ENCODE data around the gene MILR1.
"Not testable (repeated sequence)": the region's sequence is repeated elsewhere in the genome, so short reads cannot be mapped to it uniquely, and the experiment has no call there.

The MILR1 gene

DNA sequence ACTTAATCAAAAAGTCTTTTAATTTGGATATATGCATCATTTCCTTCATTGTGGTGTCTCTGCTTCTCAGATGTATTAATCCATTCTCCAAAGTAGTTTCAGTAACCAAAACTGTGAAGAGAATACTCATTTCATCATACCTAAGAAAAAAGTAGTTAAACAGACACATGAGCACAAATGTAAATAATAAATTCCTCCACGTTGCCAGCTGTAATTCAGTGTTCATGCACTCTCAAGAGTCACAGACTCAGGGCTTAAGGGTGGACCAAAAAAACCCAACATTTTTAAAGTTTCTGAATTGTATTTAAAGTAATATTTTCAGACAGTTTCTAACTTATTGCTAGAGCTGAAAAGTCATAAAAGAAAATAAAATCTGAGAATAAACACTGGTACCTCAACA is 28.9 kb downstream of the MILR1 start:
- no peak for DNase-seq

DNA sequence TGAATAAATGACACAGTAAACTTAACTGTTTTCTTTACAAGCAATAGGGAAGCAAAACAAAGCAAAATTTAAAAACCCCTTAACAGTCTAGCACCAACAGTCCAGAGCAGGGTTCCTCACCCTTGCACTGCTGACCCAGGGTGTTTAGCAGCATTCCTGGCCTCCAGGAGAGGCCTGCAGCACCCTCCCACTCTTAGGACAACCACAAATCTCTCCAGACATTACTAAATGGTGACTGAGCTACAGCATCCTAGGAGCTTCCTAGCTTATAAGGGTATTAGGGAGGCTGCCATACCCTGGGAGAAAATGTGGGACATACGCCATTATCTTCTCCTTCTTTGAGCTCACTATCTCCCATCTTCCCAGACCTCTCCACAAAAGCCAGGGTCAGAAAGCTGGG is 32.0 kb downstream of the MILR1 start:
- DNase-seq: no peak

DNA sequence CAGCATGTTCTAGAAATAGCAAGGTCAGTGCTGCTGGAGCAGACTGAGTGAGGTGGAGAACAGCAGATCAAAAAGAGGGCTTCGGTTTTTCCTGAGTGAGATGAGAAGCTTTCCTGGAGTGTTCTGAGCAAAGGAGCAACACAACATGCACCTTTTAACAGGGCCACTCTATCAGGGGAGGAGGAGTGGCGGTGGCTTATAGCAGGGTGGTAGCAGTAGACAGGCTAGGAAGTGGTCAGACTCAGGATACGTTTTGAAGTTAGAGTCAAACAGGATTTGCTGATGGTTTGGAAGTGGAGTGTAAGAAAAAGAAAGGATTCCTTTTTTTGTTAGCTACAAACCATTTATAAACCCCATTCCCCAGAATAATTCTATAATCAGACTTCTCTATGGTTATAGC is 35.5 kb downstream of the MILR1 start:
- no peak for DNase-seq

DNA sequence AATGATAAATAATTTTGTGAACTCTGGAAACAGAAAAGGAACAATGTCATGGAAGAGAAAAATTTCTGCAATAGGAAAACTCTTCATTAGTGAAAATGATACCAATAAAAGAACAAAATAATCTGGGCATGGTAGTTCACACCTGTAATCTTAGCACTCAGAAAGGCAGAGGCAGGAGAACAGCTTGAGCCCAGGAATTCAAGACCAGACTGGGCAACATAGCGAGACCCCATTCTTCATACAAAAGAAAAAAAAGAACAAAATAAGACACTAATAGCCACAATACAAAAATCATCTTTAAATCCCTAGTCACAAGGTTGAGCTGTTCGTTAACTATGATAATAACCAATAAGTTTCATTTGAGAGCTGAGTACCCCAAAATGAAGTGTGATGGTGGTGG is 39.4 kb downstream of the MILR1 start:
- no peak for DNase-seq

DNA sequence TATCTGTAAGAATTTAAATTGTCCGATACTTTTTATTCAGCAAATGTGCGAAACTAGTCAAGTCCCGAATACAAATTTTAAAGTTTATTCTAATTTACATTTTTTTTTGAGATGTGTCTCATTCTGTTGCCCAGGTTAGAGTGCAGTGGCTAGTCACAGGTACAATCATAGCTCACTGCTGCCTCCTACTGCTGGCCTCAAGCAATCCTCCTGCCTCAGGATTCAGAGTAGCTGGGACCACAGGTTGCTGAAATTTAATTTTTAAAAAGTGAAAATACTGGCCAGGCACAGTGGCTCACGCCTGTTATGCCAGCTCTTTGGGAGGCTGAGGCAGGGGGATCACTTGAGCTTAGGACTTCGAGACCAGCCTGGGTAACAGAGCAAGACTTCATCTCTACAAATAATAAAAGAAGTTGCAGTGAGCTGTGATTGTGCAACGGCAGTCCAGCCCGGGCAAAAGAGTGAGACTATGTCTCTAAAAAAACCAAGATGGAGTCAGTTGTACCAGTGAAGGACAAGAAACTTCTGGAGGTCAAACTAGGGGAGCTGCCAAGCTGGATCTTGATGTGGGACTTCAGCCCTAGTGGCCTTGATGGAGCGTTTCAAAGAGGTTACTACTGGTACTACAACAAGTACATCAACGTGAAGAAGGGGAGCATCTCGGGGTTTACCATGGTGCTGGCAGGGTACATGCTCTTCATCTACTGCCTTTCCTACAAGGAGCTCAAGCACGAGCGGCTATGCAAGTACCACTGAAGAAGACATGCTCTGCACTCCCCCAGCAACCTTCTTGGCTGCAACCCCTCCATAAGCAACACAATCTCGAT is 42.3 kb downstream of the MILR1 start:
- no peak for DNase-seq

DNA sequence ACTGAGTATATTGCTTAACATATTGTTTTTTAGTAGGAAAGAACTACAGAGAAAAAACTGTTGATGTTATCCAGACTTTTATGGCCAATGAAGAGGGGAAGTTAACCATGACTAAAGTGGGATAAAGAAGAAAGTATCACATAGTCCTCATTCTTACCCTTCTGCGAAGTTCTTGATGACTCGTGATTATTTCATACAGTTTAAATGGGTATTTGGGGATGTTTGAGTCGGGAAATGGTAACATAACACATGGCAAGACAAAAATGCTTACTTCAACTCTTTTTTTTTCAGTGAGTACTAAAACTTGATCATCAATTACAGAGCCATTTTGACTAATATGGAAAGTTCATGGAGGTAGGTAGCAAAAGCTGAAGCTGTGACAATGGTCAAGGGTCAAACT is 43.1 kb downstream of the MILR1 start:
- no peak for DNase-seq

DNA sequence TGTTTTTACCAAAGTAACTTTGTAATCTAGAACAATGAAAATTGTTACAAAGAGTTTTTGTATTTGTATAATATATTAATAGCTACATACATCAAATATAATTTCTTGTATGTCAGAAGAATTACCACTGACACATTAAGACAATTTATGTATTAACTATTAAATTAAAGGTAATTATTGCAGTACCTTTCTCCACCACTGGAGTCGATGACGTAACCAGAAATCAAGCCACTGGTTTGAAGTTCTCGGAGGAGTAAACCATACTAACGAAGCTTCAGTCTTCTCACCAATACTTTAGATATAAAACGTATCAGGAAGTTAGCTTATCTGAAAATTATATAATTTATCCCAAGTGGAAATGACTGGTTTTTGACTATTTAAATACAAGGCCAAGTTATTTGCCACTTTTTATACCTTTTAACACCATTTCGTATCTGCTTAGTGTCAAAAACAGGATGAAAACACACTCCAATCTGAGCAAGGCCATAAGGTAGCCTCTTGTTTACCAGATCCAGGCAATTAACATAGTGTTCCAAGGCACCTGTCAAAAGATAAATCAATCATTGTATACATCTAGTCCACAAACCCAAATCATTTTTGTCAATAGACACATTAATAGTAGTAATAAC is 43.7 kb downstream of the MILR1 start:
- DNase-seq: no peak

DNA sequence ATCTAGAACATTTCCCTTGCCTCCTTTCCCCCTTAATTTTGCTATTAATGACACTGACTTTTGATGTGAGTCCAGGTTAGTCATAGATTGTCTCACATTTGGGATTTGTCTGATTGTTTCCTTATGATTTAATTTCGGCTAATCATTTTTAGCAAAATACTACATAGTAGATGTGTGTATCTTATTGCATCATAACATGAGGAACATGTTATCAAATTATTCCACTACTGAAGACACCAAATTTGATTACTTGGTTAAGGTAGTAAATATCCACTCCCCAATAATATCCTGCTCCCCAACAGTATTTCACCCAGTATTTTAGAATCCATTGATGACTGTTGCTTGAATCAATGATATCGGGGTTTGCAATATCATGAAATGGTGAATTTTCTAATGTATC is 45.2 kb downstream of the MILR1 start:
- no peak for DNase-seq

DNA sequence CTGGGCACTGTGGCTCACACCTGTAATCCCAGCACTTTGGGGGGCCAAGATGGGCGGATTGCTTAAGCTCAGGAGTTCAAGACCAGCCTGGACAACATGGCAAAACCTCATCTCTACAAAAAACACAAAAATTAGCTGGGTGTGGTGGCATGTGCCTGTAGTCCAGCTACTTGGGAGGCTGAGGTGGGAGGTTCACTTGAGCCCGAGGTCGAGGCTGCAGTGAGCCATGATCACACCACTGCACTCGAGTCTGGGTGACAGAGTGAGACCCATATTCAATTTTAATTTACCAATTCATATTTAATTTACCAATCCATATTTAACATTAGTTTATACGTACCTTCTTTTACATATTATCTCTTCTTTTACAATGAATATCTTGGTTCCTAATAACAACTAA is 46.4 kb downstream of the MILR1 start:
- DNase-seq: not testable (repeated sequence)

DNA sequence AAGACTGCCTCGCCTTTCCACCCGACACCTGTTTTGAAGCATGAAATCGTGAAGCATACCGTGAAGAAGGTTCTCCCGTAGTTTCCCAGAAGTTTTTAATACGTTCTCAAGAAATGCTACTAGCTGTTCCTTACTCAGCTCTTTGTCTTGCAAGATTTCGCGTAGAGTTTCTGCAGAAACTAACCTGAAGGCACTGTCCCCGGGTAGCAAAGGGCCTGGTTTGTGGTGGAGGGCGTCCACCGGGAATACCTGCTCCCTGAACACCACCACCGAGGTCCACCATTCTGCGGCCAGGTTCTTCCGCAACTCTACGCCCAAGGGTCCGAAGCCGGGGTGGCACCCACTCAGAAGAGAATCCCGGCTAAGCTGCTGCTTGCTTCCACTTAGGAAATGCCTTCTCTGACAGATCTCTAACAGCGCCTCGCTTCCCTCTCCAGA is 47.5 kb downstream of the MILR1 start:
- no peak for DNase-seq

DNA sequence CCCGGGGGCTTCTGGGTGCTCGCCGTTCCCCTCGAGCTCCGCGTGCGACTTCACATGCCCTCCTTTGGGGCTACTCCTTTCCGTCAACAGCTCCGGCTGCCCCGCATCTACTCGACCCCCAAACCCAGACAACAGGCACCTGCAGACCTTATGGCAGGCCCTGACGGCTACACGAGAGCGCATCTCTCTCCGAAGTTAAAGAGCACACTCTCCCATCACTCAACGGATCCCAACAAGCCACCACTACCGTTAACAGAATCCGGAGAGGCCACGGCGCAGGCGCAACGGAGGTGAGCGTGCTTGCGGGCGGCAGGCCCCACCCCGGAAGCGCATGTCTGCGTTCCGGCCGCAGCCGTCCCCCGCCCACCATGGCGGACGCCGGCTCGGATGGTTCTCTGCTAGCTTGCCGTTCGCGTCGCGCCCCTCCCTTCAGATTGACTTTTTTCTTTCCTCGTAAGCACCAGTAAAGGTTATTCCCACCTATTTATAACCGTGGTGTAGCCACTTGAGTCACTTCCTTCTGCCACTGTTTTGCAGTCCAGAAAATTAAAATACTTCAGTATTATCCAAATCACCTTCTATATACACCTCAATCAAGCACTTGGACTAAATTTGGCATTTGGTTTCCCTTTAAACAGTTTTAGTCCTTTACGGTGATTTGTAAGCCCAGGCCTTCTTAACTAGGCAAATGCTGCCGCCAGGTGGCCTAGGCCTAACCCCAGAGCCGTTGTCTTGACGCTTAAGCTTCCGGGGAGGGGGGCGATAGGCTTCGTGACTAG is 48.1 kb downstream of the MILR1 start, which contains the start of gene POLG2:
Gene POLG2, minus strand, starts transcription at position 269 of the 779 bp plus-strand sequence. Its CDS starts 86 bp downstream, at position 183.
- peak; percentile 83 for DNase-seq

DNA sequence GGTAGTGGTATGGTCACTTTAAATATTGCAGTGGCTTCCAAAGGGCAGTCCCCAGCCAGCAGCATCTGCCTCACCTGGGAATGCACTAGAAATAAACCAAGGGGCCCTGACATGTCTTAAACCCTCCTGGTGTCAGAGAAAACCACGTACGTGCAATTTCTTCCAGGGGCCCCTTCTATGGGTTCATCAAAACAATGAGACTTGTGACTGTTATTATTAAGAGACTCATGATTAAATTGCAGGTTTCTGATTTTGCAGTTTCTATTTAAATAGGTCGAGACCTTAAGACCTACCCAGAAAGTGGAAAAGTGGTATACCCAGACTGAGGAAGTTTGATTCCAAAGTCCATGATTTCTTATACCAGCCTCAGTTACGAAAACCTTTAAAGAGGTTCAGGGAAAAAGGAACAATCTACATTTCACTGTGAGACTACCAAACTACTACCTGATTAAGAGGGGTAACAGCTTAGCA is 48.7 kb downstream of the MILR1 start:
- DNase-seq: no peak

DNA sequence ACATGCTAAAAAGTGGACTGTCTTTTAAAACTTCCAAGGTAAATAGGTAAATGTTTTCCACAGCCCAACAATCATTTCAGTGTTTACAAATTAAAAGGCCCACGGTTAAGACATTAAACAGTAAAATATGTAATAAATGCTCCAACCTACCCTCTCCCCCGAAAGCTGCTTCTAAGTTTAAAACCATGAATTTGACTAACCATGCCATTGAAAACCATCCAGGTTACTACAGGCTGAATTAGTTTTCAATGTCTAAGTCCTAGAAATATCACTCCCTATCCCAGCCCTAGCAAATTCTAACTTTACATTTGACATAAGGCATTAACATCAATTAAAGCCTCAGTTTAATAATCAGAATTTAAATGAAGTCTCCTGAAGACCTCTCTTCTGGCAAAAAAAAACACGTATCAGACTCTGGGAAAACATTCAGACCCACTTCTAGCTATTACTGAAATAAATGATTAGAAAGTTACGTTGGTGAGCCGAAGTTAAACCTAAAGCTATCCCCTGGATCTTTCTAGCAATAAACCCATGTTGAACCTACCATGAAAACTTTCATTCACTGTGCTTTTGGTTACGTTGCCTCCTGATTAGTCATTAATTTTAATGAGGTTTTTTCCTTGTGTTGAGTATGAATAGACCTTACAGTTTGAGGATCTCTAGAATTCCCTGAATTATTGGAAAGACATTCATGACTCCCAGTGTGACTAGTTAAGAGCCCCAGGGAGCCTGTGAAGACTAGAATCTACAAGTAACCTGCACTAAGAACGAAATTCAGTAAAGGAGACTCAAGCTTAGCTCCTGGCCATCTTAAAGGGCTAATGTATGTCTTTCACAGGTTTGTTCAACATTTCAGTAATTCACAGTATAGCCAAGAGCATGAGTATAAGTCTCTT is 49.6 kb downstream of the MILR1 start:
- DNase-seq: no peak

DNA sequence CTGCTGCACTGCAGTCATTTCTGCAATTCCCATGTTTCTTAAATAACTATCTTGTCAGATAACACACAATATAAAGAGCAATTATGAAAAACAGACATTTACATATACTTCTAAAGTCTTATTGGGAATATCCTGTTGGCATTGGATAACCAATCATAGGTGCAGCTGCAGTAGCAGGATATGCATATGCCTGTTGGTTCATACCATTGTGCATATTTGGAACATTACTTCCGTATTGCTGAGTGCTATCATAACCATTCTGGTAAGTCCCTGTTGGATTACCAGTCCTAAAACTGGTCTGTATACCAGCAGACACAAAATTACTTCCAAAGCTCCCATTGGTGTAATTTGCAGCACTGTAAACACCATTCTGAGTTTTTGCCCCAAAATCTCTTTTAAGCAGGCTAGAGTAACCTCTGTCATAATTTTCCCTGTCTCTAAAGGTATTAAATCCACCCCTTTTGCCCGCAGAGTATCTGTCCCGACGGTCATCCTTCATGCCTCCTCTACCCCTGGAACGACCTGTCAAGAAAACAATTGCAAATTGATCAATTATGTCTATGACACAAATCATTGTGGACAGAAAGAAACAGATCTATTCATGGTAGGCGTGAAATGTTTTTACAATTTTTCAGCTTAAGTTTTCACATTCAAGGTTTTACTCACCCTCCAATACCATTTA is 51.0 kb downstream of the MILR1 start:
- DNase-seq: no peak

DNA sequence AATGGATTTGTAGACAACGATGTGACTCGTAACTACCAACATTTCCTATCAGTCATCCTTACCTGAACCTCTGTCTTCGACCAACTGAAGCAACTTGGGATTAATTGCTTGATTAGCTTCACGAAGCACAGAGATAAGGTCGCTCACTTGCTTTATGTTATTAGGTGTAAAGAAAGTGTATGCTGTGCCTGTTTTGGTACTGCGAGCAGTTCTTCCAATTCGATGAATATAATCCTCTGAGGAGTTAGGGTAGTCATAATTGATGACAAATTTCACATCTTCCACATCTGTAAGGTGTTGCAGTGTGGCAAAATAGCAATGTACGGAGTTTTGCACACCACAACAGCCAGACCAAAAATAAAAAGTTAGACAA is 51.6 kb downstream of the MILR1 start:
- no peak for DNase-seq

DNA sequence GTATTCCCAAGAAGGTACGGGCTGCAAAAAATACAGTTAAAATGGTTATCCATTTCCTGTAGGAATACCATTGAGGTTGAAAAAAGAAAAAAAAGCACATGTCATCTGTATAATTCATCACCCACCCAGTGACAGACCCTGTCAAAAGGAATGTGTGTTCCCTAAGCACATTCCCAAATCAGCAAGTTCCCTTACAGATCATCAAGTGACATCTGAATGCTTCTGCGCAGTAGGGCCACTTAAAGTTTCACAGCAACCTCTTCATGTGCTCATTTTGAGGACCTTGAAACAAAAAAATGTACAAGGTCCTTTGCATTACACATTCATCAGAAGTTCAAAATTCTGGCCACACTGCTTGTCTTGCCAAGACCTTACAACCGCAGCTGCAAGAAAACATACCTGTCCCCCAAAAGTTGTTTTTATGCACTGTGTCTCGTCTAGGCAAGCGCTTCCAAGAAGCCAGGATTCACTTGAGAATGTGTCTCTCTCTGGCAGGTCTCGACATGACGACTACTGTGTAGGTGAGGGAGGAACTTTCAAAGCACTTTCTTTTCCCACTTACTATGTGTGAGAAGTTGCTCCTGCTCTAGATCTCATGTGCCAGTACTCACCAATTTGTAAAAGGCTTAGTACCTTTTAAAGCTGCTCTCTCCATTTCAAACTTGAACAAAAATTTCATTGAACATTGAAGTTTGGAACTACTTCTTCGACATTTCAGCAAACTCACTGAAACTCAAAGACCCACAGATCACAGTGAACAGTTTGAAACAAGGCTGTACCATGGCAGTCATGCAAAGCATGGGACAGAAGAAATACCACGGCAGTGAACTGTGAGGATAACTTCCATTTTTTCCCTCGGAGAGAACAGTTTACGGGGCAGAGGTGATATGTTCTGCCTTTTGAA is 52.2 kb downstream of the MILR1 start:
- DNase-seq: no peak

DNA sequence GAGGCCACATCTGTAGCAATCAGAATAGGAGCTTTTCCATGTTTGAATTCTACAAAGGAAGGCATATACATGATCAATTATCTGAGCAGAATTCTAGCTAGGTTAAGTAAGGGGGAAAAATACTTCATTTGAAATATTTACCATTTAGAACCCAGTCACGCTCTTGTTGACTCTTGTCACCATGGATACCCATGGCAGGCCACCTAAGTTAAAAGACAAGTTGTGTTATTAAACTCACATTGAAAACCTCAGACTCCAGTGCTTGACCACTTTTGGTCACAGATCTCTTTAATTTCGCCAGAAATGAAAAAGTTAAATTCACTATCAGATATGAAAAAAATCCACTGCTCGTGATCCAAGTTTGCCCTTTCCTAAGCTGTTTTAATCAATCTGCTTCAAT is 53.1 kb downstream of the MILR1 start:
- DNase-seq: no peak

DNA sequence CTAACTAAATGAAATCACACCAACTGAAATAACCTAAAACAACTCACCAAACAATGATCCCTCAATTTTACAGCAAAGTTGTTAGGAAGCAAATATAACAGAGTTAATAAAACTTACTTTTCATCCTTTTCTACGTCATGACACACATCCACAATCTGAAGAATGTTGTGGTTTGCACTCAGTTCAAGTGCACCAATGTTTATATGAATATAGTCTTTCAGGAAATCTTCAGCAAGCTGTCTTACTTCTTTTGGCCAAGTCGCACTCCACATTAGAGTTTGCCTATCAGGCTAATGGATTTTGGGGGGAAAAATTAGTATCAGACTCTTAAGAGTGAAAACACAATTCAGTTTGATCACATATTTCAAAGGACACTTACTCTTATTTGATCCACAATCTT is 53.9 kb downstream of the MILR1 start:
- no peak for DNase-seq

DNA sequence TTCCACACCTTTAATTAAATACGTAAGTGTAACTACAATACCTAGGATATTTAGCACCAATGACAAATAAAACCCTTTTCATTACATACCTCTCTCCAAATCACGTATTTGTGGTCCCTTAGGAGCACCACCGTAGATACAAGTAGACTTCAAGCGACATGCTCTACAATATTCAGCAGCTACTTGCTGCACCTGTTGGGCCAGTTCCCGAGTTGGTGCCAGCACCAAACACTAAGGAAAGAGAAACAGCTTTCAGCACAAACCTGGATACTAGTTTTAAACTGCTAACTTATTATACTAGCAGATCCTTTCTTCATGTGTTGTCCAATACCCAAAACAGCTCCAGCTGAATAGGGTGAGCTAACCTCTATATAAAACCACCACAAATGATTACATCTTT is 54.4 kb downstream of the MILR1 start:
- DNase-seq: no peak

DNA sequence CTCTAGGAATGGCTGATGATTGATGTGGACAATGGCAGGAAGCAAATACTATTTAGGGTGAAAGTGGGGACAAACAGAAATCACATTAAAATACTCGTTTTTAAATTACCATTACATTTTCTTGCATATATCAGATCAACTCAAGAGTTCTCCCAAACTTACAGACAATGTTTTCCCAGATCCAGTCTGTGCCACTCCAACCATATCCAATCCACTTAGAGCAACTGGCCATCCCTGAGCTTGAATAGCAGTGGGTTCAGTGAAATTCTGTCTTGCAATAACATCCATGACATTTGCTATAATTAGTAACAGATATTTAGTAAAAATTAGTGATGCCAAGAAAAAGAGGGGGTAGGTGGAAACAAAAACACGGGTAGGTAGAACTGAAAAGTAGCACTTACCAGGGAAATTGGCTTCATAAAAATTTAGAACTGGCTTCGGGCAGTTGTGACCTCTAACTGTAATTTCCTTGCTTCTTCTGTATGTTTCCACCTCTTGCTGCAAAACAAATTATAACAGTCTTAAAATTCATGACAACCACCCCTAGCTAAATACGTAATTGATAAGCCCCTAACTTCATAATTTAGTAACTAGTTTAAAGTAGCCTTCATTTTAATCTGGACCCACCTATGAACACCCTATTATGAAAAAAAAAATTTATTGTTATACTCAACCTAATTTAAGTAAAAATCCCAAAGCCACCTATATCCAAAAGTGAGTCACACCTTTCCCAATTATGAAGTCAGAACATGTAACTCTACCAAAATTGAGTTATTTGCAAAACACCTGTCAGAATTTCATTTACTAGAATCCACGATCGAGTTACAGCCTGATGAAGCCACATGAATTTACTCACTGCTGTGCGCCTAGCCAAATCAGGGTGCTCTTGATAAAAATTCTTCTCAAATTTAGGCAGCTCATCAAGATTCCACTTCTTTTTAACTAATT is 55.2 kb downstream of the MILR1 start:
- no peak for DNase-seq
